ENCODE data around the gene COPS9. TPM values are rescaled to one million over a fixed set of nuclear protein-coding genes. Genes with fewer than 3 reads are reported as not detected.

COPS9 gene
- total RNA-seq: 138 and 143 TPM in 2 replicates
- long read RNA-seq, transcript COPS9-205 (3 exons, 418 nt): major isoform, 14 of 14 reads
- long read RNA-seq, partial matches to known transcripts: 0 of 14 reads
- long read RNA-seq, other reads (novel, unspliced or antisense): 0 of 14 reads

DNA sequence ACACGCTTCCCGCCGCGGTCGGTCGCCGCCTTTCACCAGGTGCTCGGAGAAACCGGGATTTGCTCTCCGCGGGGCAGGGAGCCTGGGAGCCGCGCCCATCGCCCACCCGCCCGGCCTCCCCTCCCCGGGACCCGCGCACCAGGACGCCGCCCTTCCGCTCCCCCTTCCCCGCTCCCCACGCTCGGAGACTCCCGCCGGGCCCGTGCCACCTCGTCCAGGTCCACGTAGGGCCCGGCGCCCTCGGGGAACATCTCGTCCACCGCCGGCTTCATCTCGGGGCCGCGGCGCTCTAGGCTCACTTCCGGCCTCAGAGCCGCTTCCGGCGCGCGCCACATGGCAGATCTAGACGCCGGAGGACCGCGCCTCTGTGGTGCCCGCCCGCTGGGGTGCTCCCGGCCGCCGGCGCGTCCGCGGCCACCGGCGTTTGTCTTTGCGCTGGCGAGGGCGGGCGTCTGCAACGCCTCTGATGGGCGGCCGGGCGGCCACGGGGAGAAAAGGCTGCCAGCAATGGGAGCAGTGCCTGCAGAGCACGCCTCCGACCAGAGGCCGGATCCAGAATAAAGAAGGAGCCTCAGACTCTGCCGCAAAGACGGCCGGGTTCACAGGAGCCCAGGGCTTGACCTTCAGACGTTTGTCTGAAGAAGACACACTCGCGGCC, at the start of gene COPS9:
Gene COPS9 (minus strand): TSS at position 293 of the 658 bp plus-strand sequence. CDS start 21 bp downstream, at position 272.
- Mint-ChIP-seq H3K27me3 (ENCODE audit: low read depth) (peaks cover 14% of the 10 kb centered on the region), H3K4me3 (peak within 1 kb of the TSS; percentile 97)
- TF ChIP-seq, protein P1, sequence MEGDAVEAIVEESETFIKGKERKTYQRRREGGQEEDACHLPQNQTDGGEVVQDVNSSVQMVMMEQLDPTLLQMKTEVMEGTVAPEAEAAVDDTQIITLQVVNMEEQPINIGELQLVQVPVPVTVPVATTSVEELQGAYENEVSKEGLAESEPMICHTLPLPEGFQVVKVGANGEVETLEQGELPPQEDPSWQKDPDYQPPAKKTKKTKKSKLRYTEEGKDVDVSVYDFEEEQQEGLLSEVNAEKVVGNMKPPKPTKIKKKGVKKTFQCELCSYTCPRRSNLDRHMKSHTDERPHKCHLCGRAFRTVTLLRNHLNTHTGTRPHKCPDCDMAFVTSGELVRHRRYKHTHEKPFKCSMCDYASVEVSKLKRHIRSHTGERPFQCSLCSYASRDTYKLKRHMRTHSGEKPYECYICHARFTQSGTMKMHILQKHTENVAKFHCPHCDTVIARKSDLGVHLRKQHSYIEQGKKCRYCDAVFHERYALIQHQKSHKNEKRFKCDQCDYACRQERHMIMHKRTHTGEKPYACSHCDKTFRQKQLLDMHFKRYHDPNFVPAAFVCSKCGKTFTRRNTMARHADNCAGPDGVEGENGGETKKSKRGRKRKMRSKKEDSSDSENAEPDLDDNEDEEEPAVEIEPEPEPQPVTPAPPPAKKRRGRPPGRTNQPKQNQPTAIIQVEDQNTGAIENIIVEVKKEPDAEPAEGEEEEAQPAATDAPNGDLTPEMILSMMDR (conservative IDR thresholded peaks at IDR 0.05): no peak

DNA sequence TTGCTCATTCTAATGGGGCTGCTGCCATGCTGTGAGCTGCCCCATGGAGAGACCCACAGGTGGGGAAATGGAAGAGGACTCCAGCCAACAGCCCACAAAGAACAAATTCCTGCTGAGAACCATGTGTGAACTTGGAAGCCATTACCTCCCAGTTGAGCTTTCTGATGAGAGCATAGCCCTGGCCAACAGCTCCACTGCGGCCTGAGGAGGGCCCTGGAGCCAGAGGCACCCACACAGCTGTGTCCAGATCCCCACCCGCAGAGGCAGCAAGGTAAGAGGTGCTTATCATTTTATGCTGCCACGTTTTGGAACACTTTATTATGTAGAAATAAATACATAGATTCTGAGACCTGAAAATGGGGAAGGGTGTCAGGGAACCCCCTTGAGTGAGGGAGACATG, 48.6 kb upstream of the COPS9 start:
- H3K36me3 Mint-ChIP-seq (ENCODE audit: low read depth): peaks cover 3% of the 10 kb centered on the region
- TF ChIP-seq, protein P1 (conservative IDR thresholded peaks at IDR 0.05): no peak
- H3K4me3 Mint-ChIP-seq: no peak overlapping the region
- H3K4me1 Mint-ChIP-seq: no peaks in the 10 kb centered on the region
- H3K9me3 Mint-ChIP-seq: peaks cover 3% of the 10 kb centered on the region
- peaks cover 3% of the 10 kb centered on the region for H3K27me3 Mint-ChIP-seq (ENCODE audit: low read depth)
- no peak for DNase-seq (ENCODE audit: low read depth, low spot score)
- H3K27ac Mint-ChIP-seq (ENCODE audit: unreplicated experiment): peak overlapping the region; percentile 43

More for the DNA sequence above, at the start of gene COPS9:
- Mint-ChIP-seq H3K4me1 (peaks cover 12% of the 10 kb centered on the region), H3K27ac (ENCODE audit: unreplicated experiment) (peak within 1 kb of the TSS; percentile 92), H3K36me3 (ENCODE audit: low read depth) (peaks cover 2% of the 10 kb centered on the region), H3K9me3 (no peaks in the 10 kb centered on the region)
- DNase-seq (ENCODE audit: low read depth, low spot score): peak; percentile 84

DNA sequence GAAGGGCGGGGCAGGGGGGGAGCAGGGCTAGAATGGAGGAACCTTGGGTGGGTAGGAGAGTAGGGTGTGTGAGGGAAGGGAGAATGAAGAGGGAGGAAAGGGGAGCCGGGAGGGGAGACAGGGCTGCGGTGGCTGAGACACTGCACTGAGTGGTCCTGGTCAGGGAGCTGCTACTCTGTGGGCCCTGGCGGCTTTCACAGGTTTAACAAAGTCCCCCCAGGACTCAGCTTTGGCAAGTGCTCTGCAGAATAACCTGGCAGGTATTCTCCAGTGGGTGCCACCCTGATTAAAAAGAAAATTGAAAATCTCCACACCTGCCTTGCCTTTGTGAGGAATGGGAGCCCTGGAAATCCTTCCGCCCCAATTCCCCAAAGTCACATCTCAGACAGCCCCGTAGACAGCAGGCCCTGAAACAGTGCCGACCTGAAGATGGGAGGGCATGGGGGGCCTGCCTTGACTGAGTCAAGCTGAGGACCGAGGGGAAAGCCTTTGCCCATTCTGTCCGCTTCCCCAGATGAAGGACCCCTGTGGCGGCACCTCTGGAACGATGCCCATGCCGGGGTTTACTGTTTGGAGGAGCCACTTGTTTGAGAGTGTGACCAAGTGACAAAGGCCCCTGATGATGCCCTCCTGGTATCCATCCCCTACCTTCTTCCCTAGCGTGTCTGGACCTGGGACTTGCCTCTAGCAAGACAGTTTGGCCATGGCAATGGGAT, 47.9 kb upstream of the COPS9 start:
- TF ChIP-seq, protein P1 (conservative IDR thresholded peaks at IDR 0.05): no peak
- Mint-ChIP-seq H3K27ac (ENCODE audit: unreplicated experiment) (peak overlapping the region; percentile 43), H3K36me3 (ENCODE audit: low read depth) (peaks cover 3% of the 10 kb centered on the region), H3K27me3 (ENCODE audit: low read depth) (peaks cover 3% of the 10 kb centered on the region), H3K4me3 (no peak overlapping the region), H3K4me1 (no peaks in the 10 kb centered on the region), H3K9me3 (peaks cover 3% of the 10 kb centered on the region)
- DNase-seq (ENCODE audit: low read depth, low spot score): no peak

DNA sequence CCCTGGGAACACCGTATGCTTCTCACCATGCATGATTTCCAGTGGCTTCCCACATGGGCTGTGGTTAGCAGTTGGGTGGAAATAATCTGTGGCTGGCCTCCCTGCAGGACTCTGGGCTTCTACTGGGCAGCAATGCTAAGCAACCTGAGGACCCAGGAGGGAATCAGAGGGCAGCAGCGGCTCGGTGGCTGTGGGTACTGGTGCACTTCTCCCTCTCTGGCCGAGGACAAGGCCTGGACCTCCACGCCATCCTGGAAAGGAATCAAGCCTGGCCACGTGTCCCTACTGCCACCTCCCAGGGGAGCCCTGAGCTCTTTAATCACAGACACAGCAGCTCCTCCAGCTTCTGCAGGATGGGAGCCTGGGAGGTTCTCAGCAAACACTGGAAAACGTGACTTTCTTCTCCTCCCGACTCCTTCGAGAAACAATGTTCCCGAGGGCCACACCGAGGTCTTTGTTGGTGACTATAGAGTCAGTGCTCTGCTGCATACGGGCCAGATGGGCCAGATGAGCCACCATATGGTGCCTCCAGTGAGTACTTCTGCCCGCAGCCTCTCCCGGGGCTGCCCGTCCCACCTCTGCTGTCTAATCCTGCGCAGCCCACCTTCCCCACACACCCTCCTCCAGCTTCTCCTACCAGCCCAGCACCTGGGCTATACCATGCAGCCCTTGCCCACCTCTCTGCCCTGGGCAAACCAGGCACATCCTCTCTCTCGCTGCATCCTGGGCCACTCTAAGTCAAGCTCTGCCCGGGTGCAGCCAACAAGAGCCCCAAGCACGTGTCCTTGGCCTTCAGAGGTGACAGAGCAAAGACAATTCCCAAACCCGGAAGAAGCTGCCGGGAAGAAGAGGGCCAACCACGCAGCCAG, 47.1 kb upstream of the COPS9 start:
- TF ChIP-seq, protein P1 (conservative IDR thresholded peaks at IDR 0.05): no peak
- no peak for DNase-seq (ENCODE audit: low read depth, low spot score)
- Mint-ChIP-seq H3K36me3 (ENCODE audit: low read depth) (peaks cover 3% of the 10 kb centered on the region), H3K27me3 (ENCODE audit: low read depth) (peaks cover 3% of the 10 kb centered on the region), H3K9me3 (peaks cover 3% of the 10 kb centered on the region), H3K4me1 (no peaks in the 10 kb centered on the region), H3K27ac (ENCODE audit: unreplicated experiment) (no peak overlapping the region), H3K4me3 (no peak overlapping the region)

DNA sequence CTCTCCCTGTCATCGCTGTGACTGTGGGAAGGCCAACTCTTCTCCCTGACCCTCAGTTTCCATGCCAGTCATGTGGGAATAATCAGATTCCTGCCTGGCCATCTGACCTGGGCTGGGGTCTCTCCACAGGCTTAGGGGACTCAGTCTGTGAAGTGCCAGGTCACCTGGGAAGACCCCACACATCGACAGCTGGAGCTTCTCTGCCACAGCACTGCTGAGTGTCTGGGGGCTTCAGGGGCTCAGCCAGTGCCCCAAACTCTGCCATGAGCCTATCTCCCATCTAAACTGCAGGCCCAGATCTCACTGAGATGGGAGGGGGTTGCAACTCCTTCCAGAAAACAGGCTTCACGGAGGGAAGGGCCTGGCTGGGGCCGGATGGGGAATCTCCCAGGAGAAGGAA, 46.4 kb upstream of the COPS9 start:
- no peak for DNase-seq (ENCODE audit: low read depth, low spot score)
- no peak overlapping the region for H3K27ac Mint-ChIP-seq (ENCODE audit: unreplicated experiment)
- peaks cover 3% of the 10 kb centered on the region for H3K27me3 Mint-ChIP-seq (ENCODE audit: low read depth)
- no peaks in the 10 kb centered on the region for H3K4me1 Mint-ChIP-seq
- no peaks in the 10 kb centered on the region for H3K36me3 Mint-ChIP-seq (ENCODE audit: low read depth)
- H3K4me3 Mint-ChIP-seq: no peak overlapping the region
- TF ChIP-seq, protein P1 (conservative IDR thresholded peaks at IDR 0.05): no peak
- no peaks in the 10 kb centered on the region for H3K9me3 Mint-ChIP-seq

Measured in neural crest cell (in vitro differentiated cells).